Activated B cell treated with CpG ODN at 0.5 μM for 24 hours (primary cell): Measurements from ENCODE around the gene ZSCAN21. TPM values are rescaled to one million over a fixed set of nuclear protein-coding genes. Genes with fewer than 3 reads are reported as not detected.

Source experiments
- ATAC-seq: fragments of 200-7000 bp; cut with Tn5 transposase; one replicate; pipeline ENCODE4 v1.10.0; 2021; ENCODE audit warnings: low read depth, mild to moderate bottlenecking, moderate library complexity
- CTCF ChIA-PET: fragments of 350-600 bp; sonication (Branson Sonifier 250); formaldehyde crosslinking; loops from one replicate; lab custom pipeline; 2021; ENCODE audit warnings: antibody characterized with exemption; lab: Charles Lee
- POLR2A ChIA-PET: fragments of 350-600 bp; sonication (Branson Sonifier 250); formaldehyde crosslinking; loops from one replicate; lab custom pipeline; 2021; ENCODE audit warnings: antibody characterized with exemption; lab: Charles Lee
- DNase-seq: peaks from one replicate; pipeline ENCODE4 v3.0.0; 2022
- H3K27ac Mint-ChIP-seq: one replicate; pipeline ENCODE4 v1.8.0; 2020; ENCODE audit warnings: mixed read lengths
- H3K27me3 Mint-ChIP-seq: one replicate; pipeline ENCODE4 v1.8.0; 2021; ENCODE audit warnings: mixed read lengths
- H3K36me3 Mint-ChIP-seq: one replicate; pipeline ENCODE4 v1.8.0; 2021; ENCODE audit warnings: low read depth, mixed read lengths
- H3K4me1 Mint-ChIP-seq: one replicate; pipeline ENCODE4 v1.8.0; 2021; ENCODE audit warnings: mixed read lengths
- H3K4me3 Mint-ChIP-seq: one replicate; pipeline ENCODE4 v1.8.0; 2020; ENCODE audit warnings: mild to moderate bottlenecking, mixed read lengths
- H3K9me3 Mint-ChIP-seq: one replicate; pipeline ENCODE4 v1.8.0; 2020; ENCODE audit warnings: mixed read lengths
- intact Hi-C: fragments of 100-400 bp; cut with micrococcal nuclease; formaldehyde crosslinking; loops from one replicate; pipeline ENCODE4 v1.15.1; 2024
- total RNA-seq: library from RNA; stranded (reverse); gene quantifications from 2 replicates; pipeline ENCODE4 v1.2.3, GENCODE V29; 2022
- TF ChIP-seq, protein P1 (sequence below): fragments of 200-600 bp; IDR thresholded peaks from one replicate; pipeline ENCODE4 v1.8.0; 2022; ENCODE audit warnings: antibody characterized with exemption, mild to moderate bottlenecking

ZSCAN21 gene
- total RNA-seq, 1 donor from 2014 or later = 11.3 TPM

DNA sequence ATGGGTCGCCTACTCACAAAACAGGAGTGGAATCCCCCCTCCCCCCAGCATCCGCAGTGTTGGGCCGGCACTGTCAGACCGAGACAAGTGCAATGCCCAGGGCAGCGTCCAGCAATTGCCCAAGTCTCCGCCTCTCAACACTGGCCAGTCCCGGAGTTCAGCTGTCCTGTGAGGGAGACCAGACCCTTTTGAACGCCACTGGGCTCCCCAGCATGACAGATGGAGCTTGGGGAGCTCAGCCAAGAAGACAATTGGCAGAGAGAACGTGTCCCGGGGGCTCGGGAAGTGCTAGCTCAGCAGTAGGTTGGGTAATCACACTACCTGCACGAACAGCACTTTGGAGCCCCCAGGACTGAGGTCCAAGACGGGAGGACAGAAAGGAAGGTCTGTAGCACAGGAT is 43.9 kb downstream of the ZSCAN21 start:
- Mint-ChIP-seq H3K4me3 (no peak overlapping the region), H3K9me3 (no peaks in the 10 kb centered on the region), H3K27ac (no peak overlapping the region), H3K36me3 (peaks cover 90% of the 10 kb centered on the region), H3K27me3 (no peaks in the 10 kb centered on the region), H3K4me1 (peaks cover 15% of the 10 kb centered on the region)
- POLR2A ChIA-PET = interaction anchor here (0.5 to 0.6 kb wide), 2 partner anchors 52 to 352 kb away, joined by 3 read pairs; no protein-coding TSS in a partner anchor
- intact Hi-C loops = no loop called here
- TF ChIP-seq, protein P1, sequence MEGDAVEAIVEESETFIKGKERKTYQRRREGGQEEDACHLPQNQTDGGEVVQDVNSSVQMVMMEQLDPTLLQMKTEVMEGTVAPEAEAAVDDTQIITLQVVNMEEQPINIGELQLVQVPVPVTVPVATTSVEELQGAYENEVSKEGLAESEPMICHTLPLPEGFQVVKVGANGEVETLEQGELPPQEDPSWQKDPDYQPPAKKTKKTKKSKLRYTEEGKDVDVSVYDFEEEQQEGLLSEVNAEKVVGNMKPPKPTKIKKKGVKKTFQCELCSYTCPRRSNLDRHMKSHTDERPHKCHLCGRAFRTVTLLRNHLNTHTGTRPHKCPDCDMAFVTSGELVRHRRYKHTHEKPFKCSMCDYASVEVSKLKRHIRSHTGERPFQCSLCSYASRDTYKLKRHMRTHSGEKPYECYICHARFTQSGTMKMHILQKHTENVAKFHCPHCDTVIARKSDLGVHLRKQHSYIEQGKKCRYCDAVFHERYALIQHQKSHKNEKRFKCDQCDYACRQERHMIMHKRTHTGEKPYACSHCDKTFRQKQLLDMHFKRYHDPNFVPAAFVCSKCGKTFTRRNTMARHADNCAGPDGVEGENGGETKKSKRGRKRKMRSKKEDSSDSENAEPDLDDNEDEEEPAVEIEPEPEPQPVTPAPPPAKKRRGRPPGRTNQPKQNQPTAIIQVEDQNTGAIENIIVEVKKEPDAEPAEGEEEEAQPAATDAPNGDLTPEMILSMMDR = no peak
- ATAC-seq (no peak), DNase-seq (no peak)
- CTCF ChIA-PET = no interaction called here

DNA sequence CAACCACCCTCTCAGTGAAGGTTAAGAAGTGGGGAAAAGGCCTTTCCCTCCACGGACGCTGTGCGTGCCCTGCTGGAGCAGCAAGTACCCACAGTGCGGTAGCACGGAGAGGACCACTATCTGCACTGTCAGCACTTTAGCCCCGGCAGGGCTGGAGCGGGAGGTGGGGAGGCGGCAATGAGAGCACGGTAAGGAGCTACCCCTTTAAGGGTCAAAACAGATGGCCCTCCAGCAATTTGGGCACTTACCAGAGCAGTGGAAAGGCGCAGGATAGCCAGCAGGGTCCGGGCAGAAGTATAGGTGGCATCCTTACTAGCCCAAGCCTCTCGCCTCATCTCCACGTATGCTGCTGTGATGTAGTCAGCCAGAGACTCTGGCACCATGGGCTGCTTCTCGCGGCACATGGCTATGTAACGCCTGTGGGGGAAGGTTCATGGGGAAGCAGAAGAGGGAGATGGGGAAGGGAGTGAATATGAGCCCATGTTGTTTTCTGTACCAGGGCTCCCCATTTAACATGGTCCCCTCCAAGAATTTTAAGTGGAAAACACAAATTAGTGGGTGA is 44.4 kb downstream of the ZSCAN21 start:
- H3K27ac Mint-ChIP-seq = no peak overlapping the region
- DNase-seq = no peak
- ATAC-seq = no peak
- TF ChIP-seq, protein P1 = no peak
- no peak overlapping the region for H3K4me3 Mint-ChIP-seq
- H3K4me1 Mint-ChIP-seq = peaks cover 20% of the 10 kb centered on the region
- no peaks in the 10 kb centered on the region for H3K9me3 Mint-ChIP-seq
- no peaks in the 10 kb centered on the region for H3K27me3 Mint-ChIP-seq
- ChIA-PET POLR2A (interaction anchor here (0.6 kb wide), 1 partner anchor 351 kb away, joined by 3 read pairs; no protein-coding TSS in a partner anchor), CTCF (no interaction called here)
- peaks cover 93% of the 10 kb centered on the region for H3K36me3 Mint-ChIP-seq
- intact Hi-C loops = no loop called here

DNA sequence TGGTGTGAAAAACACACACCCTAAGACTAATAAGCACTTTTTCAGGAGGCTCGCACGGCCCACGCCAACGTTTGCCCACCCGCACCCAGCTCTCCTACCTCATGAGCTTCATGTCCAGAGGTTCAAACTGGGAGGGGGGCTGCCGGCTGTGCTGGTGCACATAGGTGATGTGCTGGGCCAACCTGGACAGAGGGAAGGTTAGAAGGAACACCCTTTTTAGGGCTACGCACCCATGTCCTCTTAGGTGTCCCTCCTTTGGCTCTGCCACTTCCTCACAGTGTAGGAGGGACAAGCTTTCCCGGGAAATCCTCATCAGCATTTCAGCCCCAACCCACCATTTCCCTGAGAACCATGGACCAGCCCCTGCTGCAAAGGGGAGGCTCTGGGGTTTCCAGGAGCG is 45.7 kb downstream of the ZSCAN21 start:
- H3K36me3 Mint-ChIP-seq = peaks cover 98% of the 10 kb centered on the region
- intact Hi-C loops = no loop called here
- POLR2A ChIA-PET = interaction anchor here (1.2 kb wide), 1 partner anchor 11 kb away, joined by 3 read pairs; no protein-coding TSS in a partner anchor
- H3K4me3 Mint-ChIP-seq = no peak overlapping the region
- CTCF ChIA-PET = no interaction called here
- TF ChIP-seq, protein P1 = no peak
- no peak overlapping the region for H3K27ac Mint-ChIP-seq
- ATAC-seq (no peak), DNase-seq (no peak)
- peaks cover 25% of the 10 kb centered on the region for H3K4me1 Mint-ChIP-seq
- no peaks in the 10 kb centered on the region for H3K27me3 Mint-ChIP-seq
- no peaks in the 10 kb centered on the region for H3K9me3 Mint-ChIP-seq

DNA sequence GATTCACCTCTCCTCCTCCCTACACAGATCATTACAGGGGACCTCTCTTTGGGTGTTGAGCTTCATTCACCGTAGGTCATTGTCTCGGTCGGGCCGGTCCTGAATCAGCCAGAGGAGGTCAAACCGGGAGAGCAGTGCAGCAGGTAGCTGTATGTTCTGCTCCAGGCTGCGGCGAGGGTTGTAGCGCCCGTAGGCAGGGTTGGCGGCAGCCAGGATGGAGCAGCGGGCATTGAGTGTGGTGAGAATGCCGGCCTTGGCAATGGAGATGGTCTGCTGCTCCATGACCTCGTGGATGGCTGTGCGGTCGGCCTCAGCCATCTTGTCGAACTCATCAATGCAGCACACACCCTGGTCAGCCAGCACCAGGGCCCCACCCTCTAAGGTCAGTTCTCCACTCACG is 46.1 kb downstream of the ZSCAN21 start:
- peaks cover 25% of the 10 kb centered on the region for H3K4me1 Mint-ChIP-seq
- intact Hi-C loops = no loop called here
- ChIA-PET POLR2A (interaction anchor here (1.2 kb wide), 1 partner anchor 11 kb away, joined by 3 read pairs; no protein-coding TSS in a partner anchor), CTCF (no interaction called here)
- no peak overlapping the region for H3K4me3 Mint-ChIP-seq
- TF ChIP-seq, protein P1 = no peak
- DNase-seq = no peak
- no peak overlapping the region for H3K27ac Mint-ChIP-seq
- H3K36me3 Mint-ChIP-seq = peaks cover 97% of the 10 kb centered on the region
- no peaks in the 10 kb centered on the region for H3K27me3 Mint-ChIP-seq
- no peaks in the 10 kb centered on the region for H3K9me3 Mint-ChIP-seq
- no peak for ATAC-seq

DNA sequence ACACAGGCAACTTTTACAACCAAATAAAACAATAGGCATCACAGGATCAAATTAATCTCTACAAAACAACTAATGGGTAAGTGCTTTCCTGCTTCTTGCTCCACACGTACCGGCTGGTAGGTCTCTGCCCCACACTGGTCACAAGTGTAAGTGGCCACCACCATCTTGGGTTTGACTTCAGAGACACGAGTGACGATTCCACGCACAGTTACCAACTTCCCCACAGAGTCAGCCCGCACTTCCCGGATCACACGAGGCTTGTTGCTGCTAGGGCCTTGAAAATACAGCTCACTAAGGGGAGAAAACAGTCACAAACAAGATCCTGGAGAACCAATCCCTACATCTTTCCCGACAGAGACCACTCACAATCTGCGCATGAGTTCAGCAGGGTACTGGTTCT is 49.3 kb downstream of the ZSCAN21 start:
- Mint-ChIP-seq H3K9me3 (no peaks in the 10 kb centered on the region), H3K27ac (peak overlapping the region; percentile 31), H3K27me3 (no peaks in the 10 kb centered on the region), H3K36me3 (peaks cover 76% of the 10 kb centered on the region), H3K4me3 (peak overlapping the region; percentile 41), H3K4me1 (peaks cover 32% of the 10 kb centered on the region)
- POLR2A ChIA-PET = interaction anchor here (0.7 to 4.1 kb wide), 4 partner anchors 10 to 330 kb away, joined by 3 to 48 read pairs (median 25); partner anchors contain the start of genes COPS6, MEPCE, ZCWPW1 and ZSCAN21
- TF ChIP-seq, protein P1 = no peak
- intact Hi-C loops = no loop called here
- ATAC-seq (no peak), DNase-seq (no peak)
- CTCF ChIA-PET = interaction anchor here (0.6 kb wide), 1 partner anchor 78 kb away, joined by 3 read pairs; no protein-coding TSS in a partner anchor
